HPDE6-E6E7 (cell line): ENCODE results near the gene INPP5B.
"Not testable (repeated sequence)": the region's sequence is repeated elsewhere in the genome, so short reads cannot be mapped to it uniquely, and the experiment has no call there.

Experiments used
- DNase-seq: peaks from one replicate; pipeline ENCODE4 v3.0.0; 2011; ENCODE audit warnings: missing footprints; ENCODE audit errors: extremely low spot score

Gene INPP5B

DNA sequence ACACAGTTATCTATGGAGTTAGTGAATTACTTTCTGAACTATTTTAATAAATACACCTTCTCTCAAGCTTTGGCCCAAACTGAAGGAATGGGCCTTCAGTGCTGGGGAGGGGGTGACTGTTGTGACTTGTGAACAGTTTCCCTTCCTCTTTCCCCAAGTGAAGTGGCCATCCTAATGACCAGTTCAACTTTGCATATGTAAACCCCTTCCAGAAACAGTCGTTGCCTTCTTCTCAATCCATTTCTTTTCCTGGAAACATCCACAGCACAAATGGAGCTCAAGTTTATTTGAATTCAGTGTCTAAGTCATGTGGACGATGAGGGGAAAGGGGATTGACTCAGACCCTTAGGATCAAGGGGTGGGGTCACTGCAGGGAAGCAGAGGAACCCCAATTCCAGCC, 1.3 kb upstream of the INPP5B start:
- DNase-seq, result no peak

DNA sequence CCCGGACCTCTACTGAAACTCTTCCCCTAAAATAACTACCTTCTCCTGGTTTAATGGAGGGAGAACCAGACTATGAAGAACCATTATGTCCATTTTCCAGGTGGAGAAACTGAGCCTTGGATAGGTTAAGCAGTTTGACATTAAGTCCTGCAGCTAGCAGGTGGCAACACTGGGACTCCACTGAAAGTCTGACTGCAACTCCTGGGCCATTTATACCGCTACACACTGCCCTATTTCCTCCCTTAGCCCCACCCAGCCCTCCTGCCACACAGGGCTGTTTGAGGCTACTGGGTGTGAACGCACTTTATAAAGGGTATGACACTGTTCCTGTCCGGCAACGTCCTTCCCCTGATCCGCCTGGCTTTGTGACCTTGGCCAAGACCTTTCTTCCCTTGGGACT, 511 bp upstream of the INPP5B start:
- DNase-seq, result no peak

GRCh38 chr1:37945743-37946702, 830 bp downstream of the INPP5B start:
- DNase-seq, result no peak

DNA sequence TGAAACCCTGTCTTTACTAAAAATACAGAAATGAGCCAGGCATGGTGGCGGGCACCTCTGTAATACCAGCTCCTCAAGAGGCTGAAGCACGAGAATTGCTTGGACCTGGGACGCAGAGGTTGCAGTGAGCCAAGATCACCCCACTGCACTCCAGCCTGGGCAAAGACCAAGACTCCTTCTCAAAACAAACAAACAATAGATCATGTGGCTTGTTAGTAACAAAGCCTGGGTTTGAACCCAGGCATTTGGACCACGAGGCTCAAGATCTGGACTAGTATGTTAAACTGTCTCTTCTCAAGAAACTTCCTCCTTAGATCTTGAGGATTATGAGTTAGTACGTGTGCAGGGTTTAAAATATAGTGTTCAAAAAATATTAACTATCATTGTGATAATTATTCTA, 1.6 kb downstream of the INPP5B start:
- DNase-seq, result no peak

DNA sequence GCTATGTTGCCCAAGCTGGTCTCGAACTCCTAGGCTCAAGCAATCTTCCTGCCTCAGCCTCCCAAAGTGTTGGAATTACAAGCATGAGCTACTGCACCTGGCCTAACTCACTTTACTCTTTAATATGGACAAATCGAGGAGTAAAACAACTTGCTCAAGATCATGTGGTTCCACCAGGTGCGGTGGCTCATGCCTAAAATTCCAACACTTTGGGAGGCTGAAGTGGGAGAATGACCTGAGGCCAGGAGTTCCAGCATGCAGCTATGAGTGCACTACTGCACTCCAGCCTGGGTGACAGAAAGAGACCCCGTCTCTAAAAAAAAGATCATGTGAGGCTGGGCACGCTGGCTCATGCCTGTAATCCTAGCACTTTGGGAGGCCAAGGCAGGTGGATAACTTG, 2.0 kb downstream of the INPP5B start:
- no peak for DNase-seq

DNA sequence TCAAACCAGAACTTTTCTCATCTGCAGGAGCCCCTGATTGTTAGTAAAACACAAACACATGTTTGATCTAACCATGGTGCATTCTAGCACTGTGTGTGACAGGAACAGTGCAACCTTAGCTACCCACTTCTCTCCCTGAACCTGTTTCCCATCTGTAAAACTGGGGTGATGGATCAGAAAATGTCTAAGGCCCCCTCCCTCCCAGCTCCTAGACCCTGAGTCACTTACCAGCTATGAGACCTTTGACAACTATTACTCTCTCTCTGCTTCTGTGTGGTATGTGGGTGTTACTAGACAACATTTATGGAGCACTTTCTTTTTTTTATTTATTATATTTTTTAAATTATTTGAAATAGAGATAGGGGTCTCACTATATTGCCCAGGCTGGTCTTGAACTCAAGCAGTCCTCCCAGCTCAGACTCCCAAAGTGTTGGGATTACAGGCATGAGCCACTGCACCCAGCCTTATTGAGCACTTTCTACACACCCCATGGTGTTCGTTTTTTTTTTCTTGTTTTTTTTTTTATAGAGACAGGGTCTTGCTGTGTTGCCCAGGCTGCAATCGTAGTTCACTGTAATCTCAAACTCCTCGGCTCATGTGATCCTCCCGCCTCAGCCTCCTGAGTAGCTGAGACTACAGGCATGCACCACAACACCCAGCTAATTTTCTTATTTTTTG, 2.6 kb downstream of the INPP5B start:
- no peak for DNase-seq

- no peak for DNase-seq
Observed at GRCh38 chr1:37940299-37940947, 6.4 kb downstream of the INPP5B start.

DNA sequence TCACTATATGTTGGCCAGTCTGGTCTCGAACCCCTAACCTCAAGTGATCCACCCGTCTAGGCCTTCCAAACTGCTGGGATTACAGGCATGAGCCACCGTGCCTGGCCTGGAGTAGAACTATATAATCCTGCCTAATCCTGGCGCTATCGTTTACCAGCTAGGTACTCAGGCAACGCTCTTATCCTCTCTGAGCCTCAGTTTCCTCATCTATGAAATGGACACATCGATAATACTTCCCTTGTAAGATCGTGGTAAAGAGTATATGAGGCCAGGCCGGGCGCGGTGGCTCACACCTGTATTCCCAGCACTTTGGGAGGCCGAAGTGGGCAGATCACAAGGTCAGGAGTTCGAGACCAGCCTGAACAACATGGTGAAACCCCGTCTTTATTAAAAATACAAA, 10.1 kb downstream of the INPP5B start:
- DNase-seq, result not testable (repeated sequence)

DNA sequence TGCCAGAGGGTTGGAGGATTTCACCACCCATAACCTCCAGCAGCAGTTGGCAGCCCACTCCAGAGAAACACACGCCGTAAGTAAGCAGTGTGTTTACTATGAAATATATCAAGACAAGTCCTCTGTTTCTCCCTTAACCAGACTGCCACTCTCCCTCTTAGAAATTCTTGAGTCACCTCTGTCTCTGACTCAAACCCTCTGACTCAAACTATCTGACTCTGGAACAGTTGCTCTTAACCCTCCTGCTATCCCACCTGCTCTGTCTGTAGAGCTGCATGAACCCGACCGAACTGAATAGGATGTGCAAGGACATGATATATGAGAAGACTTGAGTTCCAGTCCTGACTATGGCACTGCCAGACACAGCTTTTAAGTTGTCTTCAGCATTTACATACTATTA, 14.1 kb downstream of the INPP5B start:
- DNase-seq, result peak; percentile 88

DNA sequence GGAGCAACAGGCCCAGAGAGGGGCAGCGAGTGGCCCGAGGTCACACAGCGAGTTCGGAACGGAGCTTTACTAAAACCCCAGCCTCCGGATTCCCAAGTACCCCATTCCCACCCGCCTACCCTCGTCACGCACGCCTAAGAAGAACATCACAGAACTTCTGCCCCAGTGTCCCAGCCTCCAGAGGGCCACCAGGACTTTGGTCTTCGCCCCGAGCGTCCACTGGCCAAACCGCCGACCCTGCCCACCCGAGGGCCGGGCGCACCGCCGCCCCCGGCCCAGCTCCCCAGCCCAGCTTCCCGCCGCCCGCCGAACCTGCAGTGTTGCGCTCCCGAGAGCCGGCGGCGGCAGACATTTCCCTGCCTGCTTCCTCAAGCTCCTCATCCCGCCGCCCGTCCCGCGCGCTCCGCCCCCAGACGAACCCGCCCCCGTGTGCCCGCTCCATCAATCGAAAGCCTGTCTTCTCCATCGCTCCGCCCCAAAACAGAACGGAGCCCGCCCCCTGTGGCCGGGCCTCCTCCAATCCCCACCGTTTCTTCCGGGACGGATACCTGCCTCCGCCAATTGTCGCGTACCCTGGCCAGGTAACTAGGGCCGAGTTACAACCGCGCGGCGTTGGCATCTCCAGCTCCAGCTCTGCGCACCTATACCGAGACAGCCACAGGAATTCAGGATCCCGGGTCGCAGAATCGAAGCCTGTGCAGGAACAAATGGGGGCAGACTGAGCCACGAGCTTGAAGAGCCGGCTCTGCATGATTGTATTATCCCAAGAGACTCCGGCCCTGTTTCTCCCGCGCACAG, 15.3 kb downstream of the INPP5B start:
- peak; percentile 94 for DNase-seq

DNA sequence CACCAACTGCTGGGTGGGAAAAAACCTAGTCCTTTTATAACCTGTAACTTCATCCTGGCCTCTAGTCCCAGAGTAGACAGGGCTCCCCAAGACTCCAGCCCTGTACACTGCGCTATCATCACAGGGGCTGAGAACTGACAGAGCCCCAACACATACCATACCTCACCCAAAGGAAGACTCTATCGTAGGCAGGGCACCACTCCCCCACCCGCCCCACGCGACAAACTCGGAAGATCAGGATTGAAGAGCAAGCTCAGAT, 15.8 kb downstream of the INPP5B start:
- no peak for DNase-seq

DNA sequence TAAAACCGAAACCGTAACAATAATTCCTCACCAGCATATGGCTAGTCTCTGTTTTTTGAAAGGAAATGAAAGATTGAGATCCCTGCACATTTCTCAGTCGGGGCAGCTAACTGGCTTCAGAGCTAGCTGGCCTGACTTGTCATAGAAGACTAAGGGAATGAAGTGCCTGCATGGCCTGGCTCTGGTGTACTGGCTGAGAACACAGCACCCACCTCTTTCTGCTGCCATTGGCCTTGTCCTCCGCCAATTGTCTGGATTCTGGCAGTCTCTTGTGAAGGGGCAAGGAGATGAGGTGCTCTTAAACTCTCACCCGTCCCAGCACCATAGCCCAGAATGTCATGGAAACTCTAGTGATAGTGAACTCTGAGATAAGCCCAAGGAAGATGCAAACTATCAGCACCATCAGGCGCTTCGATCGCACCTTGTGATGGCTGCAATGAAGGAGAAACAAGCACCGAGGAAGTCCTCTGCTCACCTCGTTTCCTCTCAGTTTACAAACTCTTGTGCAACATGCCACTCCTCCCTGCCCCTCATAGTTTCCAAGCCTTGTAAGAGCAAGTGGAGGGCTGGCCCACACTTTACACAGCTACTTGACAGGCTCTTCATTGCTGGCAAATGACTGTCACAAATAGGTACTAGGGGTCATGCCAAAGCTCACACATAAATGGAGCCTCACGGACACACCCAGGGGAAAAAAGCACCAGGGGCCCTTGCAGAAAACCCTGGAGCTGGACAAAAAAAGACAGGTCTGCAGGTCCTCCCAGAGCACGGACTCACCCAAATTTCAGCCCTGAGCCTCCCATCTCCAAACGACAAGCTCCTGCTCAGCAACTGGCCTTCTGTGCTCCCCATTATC, 16.4 kb downstream of the INPP5B start:
- no peak for DNase-seq

DNA sequence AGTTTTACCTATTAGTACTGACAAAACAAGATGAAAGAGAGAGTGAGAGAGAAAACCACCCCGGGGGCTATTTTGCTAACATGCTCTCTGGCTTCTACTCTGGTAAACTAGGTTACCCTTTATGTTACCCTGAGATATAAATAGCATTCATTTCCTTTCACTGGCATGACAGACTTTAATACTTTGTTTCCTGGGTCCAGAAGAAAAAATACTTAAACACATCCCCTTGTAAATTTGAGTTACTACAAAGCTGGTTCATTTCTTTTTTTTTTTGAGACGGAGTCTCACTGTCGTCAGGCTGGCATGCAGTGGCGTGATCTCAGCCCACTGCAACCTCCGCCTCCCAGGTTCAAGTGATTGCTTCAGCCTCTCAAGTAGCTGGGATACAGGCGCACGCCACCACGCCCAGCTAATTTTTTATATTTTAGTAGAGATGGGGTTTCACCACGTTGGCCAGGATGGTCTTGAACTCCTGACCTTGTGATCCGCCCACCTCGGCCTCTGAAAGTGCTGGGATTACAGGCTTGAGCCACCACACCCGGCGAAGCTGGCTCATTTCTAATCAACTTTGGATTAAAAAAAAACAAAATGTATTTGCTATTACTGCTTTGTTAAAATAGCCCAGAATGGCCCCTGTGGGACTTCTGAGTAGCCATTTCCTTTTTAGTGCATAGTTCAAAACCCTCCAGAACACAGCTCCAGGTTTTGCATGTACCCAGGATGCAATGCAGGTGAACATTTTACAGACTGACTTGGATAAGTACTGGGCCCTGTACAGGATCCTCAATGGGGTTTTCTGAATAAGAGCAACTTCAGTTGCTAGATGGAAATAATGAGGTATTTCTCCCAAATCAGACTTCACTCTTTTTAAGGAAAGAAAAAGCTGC, 20.6 kb downstream of the INPP5B start:
- DNase-seq, result no peak

DNA sequence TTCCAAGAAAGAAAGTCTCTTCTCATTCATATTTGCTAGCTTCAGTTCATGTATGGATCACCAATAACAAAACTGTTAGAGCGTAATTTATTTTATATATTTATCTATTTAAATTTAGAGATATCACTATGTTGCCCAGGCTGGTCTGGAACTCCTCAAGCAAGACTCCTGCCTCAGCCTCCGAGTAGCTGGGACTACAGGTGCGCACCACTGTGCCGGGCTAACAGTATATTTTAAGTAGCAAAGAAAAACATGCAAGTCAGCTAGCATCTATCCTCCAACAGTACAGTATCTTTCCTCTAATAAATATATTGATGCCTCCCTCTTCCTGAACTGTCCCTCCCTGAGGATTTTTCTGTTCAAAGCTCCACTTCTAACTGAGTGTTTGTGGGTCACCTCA, 21.5 kb downstream of the INPP5B start:
- no peak for DNase-seq

DNA sequence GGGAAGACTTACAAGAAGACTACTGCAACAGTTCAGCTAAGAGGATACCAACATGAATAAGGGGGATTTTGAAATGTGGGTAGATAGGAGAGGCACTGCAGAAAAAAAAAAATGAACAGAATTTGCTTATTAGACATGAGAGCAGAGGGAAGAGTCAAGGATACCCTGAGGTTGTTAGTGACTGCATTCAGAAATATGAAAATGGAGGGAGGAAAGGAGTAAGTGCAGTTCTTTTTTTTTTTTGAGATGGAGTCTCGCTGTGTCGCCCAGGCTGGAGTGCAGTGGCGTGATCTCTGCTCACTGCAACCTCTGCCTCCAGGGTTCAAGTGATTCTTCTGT, 23.3 kb downstream of the INPP5B start:
- DNase-seq, result no peak

DNA sequence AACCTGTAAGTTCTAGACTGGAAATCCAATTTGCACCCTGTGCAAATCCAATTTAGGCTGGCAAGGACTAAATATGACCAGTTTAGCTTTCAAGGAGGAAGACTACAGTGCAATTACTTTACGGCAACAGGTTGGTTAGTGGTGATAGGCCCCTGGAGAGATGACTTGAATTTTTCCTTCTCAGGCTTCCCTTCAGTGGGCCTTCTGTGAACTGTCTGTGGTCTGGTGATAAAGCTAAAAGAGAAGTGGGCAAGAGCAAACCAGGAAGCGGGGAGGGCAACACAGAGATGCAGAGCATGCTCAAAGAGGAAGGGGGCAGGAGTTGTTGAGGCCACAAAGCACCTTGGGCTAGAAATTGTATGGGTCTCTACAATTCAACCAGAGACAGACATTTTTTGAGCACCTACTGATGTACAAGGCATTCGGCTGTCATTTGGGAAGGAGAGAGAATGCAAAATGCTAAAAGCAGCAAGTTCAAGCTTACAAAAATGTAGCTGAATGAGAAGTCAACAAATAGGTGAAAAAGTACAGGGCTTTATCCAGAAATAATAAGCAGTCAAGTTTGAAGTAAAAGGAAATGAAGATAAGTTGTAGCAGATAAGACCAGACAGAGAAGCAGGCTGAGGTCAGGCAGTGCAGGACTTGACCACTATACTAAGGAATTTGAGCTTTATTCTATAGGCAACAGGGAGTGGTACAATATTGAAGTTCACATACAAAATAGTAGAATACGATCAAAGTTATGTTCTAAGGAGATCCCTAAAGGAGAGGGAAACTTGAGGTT, 23.9 kb downstream of the INPP5B start:
- no peak for DNase-seq

GRCh38 chr1:37919277-37919676, 27.6 kb downstream of the INPP5B start:
- no peak for DNase-seq

- DNase-seq, result no peak
Observed at GRCh38 chr1:37915476-37916093, 31.3 kb downstream of the INPP5B start.
